CD4-positive, alpha-beta T cell treated with Interleukin-4 for 4 hours (primary cell): ENCODE results near the gene APBA1.
"Not testable (repeated sequence)": the region's sequence is repeated elsewhere in the genome, so short reads cannot be mapped to it uniquely, and the experiment has no call there.

Experiments used
- DNase-seq: peaks from one replicate; pipeline ENCODE4 v3.0.0-alpha.2; 2020

Gene APBA1

GRCh38 chr9:69603656-69604055 lies 68.5 kb downstream of the APBA1 start:
- DNase-seq = no peak

- no peak for DNase-seq
Measured at GRCh38 chr9:69602773-69603172, 69.4 kb downstream of the APBA1 start.

GRCh38 chr9:69601698-69602097 lies 70.5 kb downstream of the APBA1 start:
- DNase-seq = no peak

- DNase-seq = no peak
Measured at GRCh38 chr9:69600314-69601047, 71.7 kb downstream of the APBA1 start.

GRCh38 chr9:69599232-69599971 lies 72.8 kb downstream of the APBA1 start:
- DNase-seq = no peak

- not testable (repeated sequence) for DNase-seq
Measured at GRCh38 chr9:69596906-69597305, 75.3 kb downstream of the APBA1 start.

- no peak for DNase-seq
Measured at GRCh38 chr9:69594180-69594579, 78.0 kb downstream of the APBA1 start.

GRCh38 chr9:69593756-69594155 lies 78.4 kb downstream of the APBA1 start:
- DNase-seq = no peak

GRCh38 chr9:69593301-69593700 lies 78.9 kb downstream of the APBA1 start:
- DNase-seq = no peak

- DNase-seq = no peak
Measured at GRCh38 chr9:69590266-69590665, 81.9 kb downstream of the APBA1 start.

GRCh38 chr9:69589156-69589555 lies 83.0 kb downstream of the APBA1 start:
- DNase-seq = no peak

GRCh38 chr9:69585571-69585970 lies 86.6 kb downstream of the APBA1 start:
- no peak for DNase-seq

- DNase-seq = no peak
Measured at GRCh38 chr9:69584759-69585158, 87.4 kb downstream of the APBA1 start.

GRCh38 chr9:69583645-69584234 lies 88.4 kb downstream of the APBA1 start:
- no peak for DNase-seq

- DNase-seq = no peak
Measured at GRCh38 chr9:69582544-69583297, 89.5 kb downstream of the APBA1 start.

GRCh38 chr9:69582018-69582417 lies 90.2 kb downstream of the APBA1 start:
- DNase-seq = no peak

- DNase-seq = no peak
Measured at GRCh38 chr9:69580582-69581214, 91.5 kb downstream of the APBA1 start.

- DNase-seq = no peak
Measured at GRCh38 chr9:69579760-69580581, 92.2 kb downstream of the APBA1 start.

- no peak for DNase-seq
Measured at GRCh38 chr9:69579032-69579758, 93.0 kb downstream of the APBA1 start.

GRCh38 chr9:69578026-69578425 lies 94.1 kb downstream of the APBA1 start:
- DNase-seq = no peak

GRCh38 chr9:69577123-69577522 lies 95.0 kb downstream of the APBA1 start:
- no peak for DNase-seq
